Measurements from ENCODE around the gene KLF12. TPM values are rescaled to one million over a fixed set of nuclear protein-coding genes. Genes with fewer than 3 reads are reported as not detected.

KLF12 gene
- total RNA-seq, 2 experiments from 2014 or later: 19.4 to 19.9 TPM

GRCh38 chr13:74154981-74155380, 20.8 kb upstream of the KLF12 start:
- no peaks in the 10 kb centered on the region for H3K27me3 Mint-ChIP-seq (ENCODE audit: low read depth)

GRCh38 chr13:74153316-74153715, 19.1 kb upstream of the KLF12 start:
- intact Hi-C loops (cut with micrococcal nuclease): no loop called here
- no peaks in the 10 kb centered on the region for H3K36me3 Mint-ChIP-seq (ENCODE audit: low read depth)
- DNase-seq: no peak
- H3K4me1 Mint-ChIP-seq (ENCODE audit: low read depth): peaks cover under 1% of the 10 kb centered on the region
- CTCF ChIA-PET: interaction anchor here (1.2 to 1.9 kb wide), 2 partner anchors 16 to 134 kb away, joined by 3 to 9 read pairs; no protein-coding TSS in a partner anchor
- H3K9me3 Mint-ChIP-seq: no peaks in the 10 kb centered on the region
- no peaks in the 10 kb centered on the region for H3K27me3 Mint-ChIP-seq (ENCODE audit: low read depth)
- H3K4me3 Mint-ChIP-seq: no peak overlapping the region
- no peak overlapping the region for H3K27ac Mint-ChIP-seq

More at GRCh38 chr13:74154981-74155380, 20.8 kb upstream of the KLF12 start:
- Mint-ChIP-seq H3K27ac (no peak overlapping the region), H3K36me3 (ENCODE audit: low read depth) (no peaks in the 10 kb centered on the region), H3K4me3 (no peak overlapping the region), H3K4me1 (ENCODE audit: low read depth) (peaks cover 5% of the 10 kb centered on the region), H3K9me3 (no peaks in the 10 kb centered on the region)
- DNase-seq: no peak
- CTCF ChIA-PET: interaction anchor here (0.6 to 1.4 kb wide), 3 partner anchors 15 to 1396 kb away, joined by 3 to 8 read pairs (median 4); no protein-coding TSS in a partner anchor
- intact Hi-C loops (cut with micrococcal nuclease): no loop called here

- H3K9me3 Mint-ChIP-seq: no peaks in the 10 kb centered on the region
- no peak overlapping the region for H3K27ac Mint-ChIP-seq
- CTCF ChIA-PET: interaction anchor here (0.6 to 1.9 kb wide), 3 partner anchors 18 to 599 kb away, joined by 3 to 9 read pairs (median 3); no protein-coding TSS in a partner anchor
- no peaks in the 10 kb centered on the region for H3K4me1 Mint-ChIP-seq (ENCODE audit: low read depth)
- no peak overlapping the region for H3K4me3 Mint-ChIP-seq
- H3K27me3 Mint-ChIP-seq (ENCODE audit: low read depth): no peaks in the 10 kb centered on the region
- H3K36me3 Mint-ChIP-seq (ENCODE audit: low read depth): no peaks in the 10 kb centered on the region
- intact Hi-C loops (cut with micrococcal nuclease): no loop called here
- no peak for DNase-seq
These were observed 17.7 kb upstream of the KLF12 start for GRCh38 chr13:74151859-74152258.

GRCh38 chr13:74148352-74148751, 14.1 kb upstream of the KLF12 start:
- CTCF ChIA-PET: interaction anchor here (0.8 kb wide), 1 partner anchor 414 kb away, joined by 3 read pairs; no protein-coding TSS in a partner anchor

GRCh38 chr13:74145249-74145975, 11.2 kb upstream of the KLF12 start:
- intact Hi-C loops (cut with micrococcal nuclease): no loop called here
- Mint-ChIP-seq H3K4me3 (no peak overlapping the region), H3K27ac (no peak overlapping the region), H3K4me1 (ENCODE audit: low read depth) (no peaks in the 10 kb centered on the region), H3K27me3 (ENCODE audit: low read depth) (no peaks in the 10 kb centered on the region), H3K9me3 (no peaks in the 10 kb centered on the region), H3K36me3 (ENCODE audit: low read depth) (no peaks in the 10 kb centered on the region)
- no peak for DNase-seq
- CTCF ChIA-PET: no interaction called here

More at GRCh38 chr13:74148352-74148751, 14.1 kb upstream of the KLF12 start:
- no peak overlapping the region for H3K4me3 Mint-ChIP-seq
- no peaks in the 10 kb centered on the region for H3K9me3 Mint-ChIP-seq
- no peak for DNase-seq
- no peaks in the 10 kb centered on the region for H3K36me3 Mint-ChIP-seq (ENCODE audit: low read depth)
- H3K4me1 Mint-ChIP-seq (ENCODE audit: low read depth): no peaks in the 10 kb centered on the region
- no peaks in the 10 kb centered on the region for H3K27me3 Mint-ChIP-seq (ENCODE audit: low read depth)
- no peak overlapping the region for H3K27ac Mint-ChIP-seq
- intact Hi-C loops (cut with micrococcal nuclease): no loop called here

GRCh38 chr13:74144269-74144668, 10.1 kb upstream of the KLF12 start:
- no peak for DNase-seq
- Mint-ChIP-seq H3K9me3 (no peaks in the 10 kb centered on the region), H3K27ac (no peak overlapping the region), H3K27me3 (ENCODE audit: low read depth) (no peaks in the 10 kb centered on the region), H3K4me1 (ENCODE audit: low read depth) (no peaks in the 10 kb centered on the region), H3K4me3 (no peak overlapping the region), H3K36me3 (ENCODE audit: low read depth) (no peaks in the 10 kb centered on the region)
- CTCF ChIA-PET: no interaction called here
- intact Hi-C loops (cut with micrococcal nuclease): no loop called here

GRCh38 chr13:74142257-74142656, 8.1 kb upstream of the KLF12 start:
- H3K36me3 Mint-ChIP-seq (ENCODE audit: low read depth): no peaks in the 10 kb centered on the region
- no peak for DNase-seq
- CTCF ChIA-PET: interaction anchor here (1.1 kb wide), 1 partner anchor 145 kb away, joined by 3 read pairs; no protein-coding TSS in a partner anchor
- intact Hi-C loops (cut with micrococcal nuclease): loop anchor here (2.0 kb wide), 1 partner anchor 15 kb away; no protein-coding TSS in a partner anchor
- no peaks in the 10 kb centered on the region for H3K9me3 Mint-ChIP-seq
- peaks cover 7% of the 10 kb centered on the region for H3K4me1 Mint-ChIP-seq (ENCODE audit: low read depth)
- H3K27me3 Mint-ChIP-seq (ENCODE audit: low read depth): no peaks in the 10 kb centered on the region
- no peak overlapping the region for H3K27ac Mint-ChIP-seq
- H3K4me3 Mint-ChIP-seq: no peak overlapping the region

- intact Hi-C loops (cut with micrococcal nuclease): loop anchor here (10.0 kb wide), 4 partner anchors 437 to 1397 kb away; partner anchors contain the start of genes COMMD6 and KLF5
- Mint-ChIP-seq H3K27ac (no peak overlapping the region), H3K36me3 (ENCODE audit: low read depth) (peaks cover 3% of the 10 kb centered on the region), H3K27me3 (ENCODE audit: low read depth) (no peaks in the 10 kb centered on the region), H3K9me3 (no peaks in the 10 kb centered on the region), H3K4me1 (ENCODE audit: low read depth) (peaks cover 7% of the 10 kb centered on the region), H3K4me3 (no peak overlapping the region)
- DNase-seq: no peak
- CTCF ChIA-PET: interaction anchor here (1.6 kb wide), 1 partner anchor 148 kb away, joined by 6 read pairs; no protein-coding TSS in a partner anchor
These were observed 4.0 kb upstream of the KLF12 start for GRCh38 chr13:74138241-74138640.

- peaks cover 17% of the 10 kb centered on the region for H3K4me1 Mint-ChIP-seq (ENCODE audit: low read depth)
- peaks cover 4% of the 10 kb centered on the region for H3K36me3 Mint-ChIP-seq (ENCODE audit: low read depth)
- CTCF ChIA-PET: interaction anchor here (0.7 to 1.6 kb wide), 2 partner anchors 150 to 820 kb away, joined by 3 to 14 read pairs; no protein-coding TSS in a partner anchor
- H3K9me3 Mint-ChIP-seq: no peaks in the 10 kb centered on the region
- intact Hi-C loops (cut with micrococcal nuclease): loop anchor here (10.0 kb wide), 4 partner anchors 439 to 1399 kb away; partner anchors contain the start of genes COMMD6 and KLF5
- H3K27ac Mint-ChIP-seq: no peak overlapping the region
- H3K27me3 Mint-ChIP-seq (ENCODE audit: low read depth): no peaks in the 10 kb centered on the region
- H3K4me3 Mint-ChIP-seq: no peak overlapping the region
- DNase-seq: peak; percentile 34
These were observed 2.0 kb upstream of the KLF12 start for GRCh38 chr13:74136084-74136658.

GRCh38 chr13:74135326-74136083, 1.3 kb upstream of the KLF12 start:
- intact Hi-C loops (cut with micrococcal nuclease): loop anchor here (1.0 to 10.0 kb wide), 9 partner anchors 56 to 1399 kb away; partner anchors contain the start of genes COMMD6 and KLF5
- Mint-ChIP-seq H3K36me3 (ENCODE audit: low read depth) (peaks cover 4% of the 10 kb centered on the region), H3K4me3 (no peak overlapping the region), H3K27me3 (ENCODE audit: low read depth) (no peaks in the 10 kb centered on the region), H3K27ac (peak overlapping the region; percentile 74), H3K4me1 (ENCODE audit: low read depth) (peaks cover 24% of the 10 kb centered on the region), H3K9me3 (no peaks in the 10 kb centered on the region)
- peak; percentile 56 for DNase-seq
- CTCF ChIA-PET: interaction anchor here (1.1 to 1.6 kb wide), 3 partner anchors 151 to 287 kb away, joined by 3 to 14 read pairs (median 6); no protein-coding TSS in a partner anchor

- H3K36me3 Mint-ChIP-seq (ENCODE audit: low read depth): peaks cover 4% of the 10 kb centered on the region
- H3K4me1 Mint-ChIP-seq (ENCODE audit: low read depth): peaks cover 30% of the 10 kb centered on the region
- CTCF ChIA-PET: interaction anchor here (0.7 to 1.4 kb wide), 3 partner anchors 72 to 286 kb away, joined by 3 to 6 read pairs (median 3); no protein-coding TSS in a partner anchor
- H3K4me3 Mint-ChIP-seq: no peak overlapping the region
- no peaks in the 10 kb centered on the region for H3K9me3 Mint-ChIP-seq
- peak overlapping the region; percentile 76 for H3K27ac Mint-ChIP-seq
- intact Hi-C loops (cut with micrococcal nuclease): loop anchor here (1.0 to 10.0 kb wide), 15 partner anchors 56 to 1408 kb away; partner anchors contain the start of genes BORA, COMMD6, KLF5 and MZT1
- DNase-seq: peak; percentile 84
- no peaks in the 10 kb centered on the region for H3K27me3 Mint-ChIP-seq (ENCODE audit: low read depth)
These were observed 647 bp upstream of the KLF12 start for GRCh38 chr13:74134777-74135325.

Measured in activated naive CD4-positive, alpha-beta T cell treated with anti-CD3 and anti-CD28 coated beads for 36 hours (primary cell).